Neural crest cell (in vitro differentiated cells): ENCODE data around the gene RYR3. TPM values are rescaled to one million over a fixed set of nuclear protein-coding genes. Genes with fewer than 3 reads are reported as not detected.

Source experiments
- DNase-seq: peaks from one replicate; pipeline ENCODE4 v3.0.0; 2021; ENCODE audit warnings: low read depth, mixed read lengths, low spot score
- H3K27ac Mint-ChIP-seq: one replicate; pipeline ENCODE4 v1.8.0; 2021; ENCODE audit warnings: mild to moderate bottlenecking, mixed read lengths; ENCODE audit not compliant: unreplicated experiment
- H3K27me3 Mint-ChIP-seq: 2 replicates; pipeline ENCODE4 v1.8.0; 2021; ENCODE audit warnings: low read depth, mild to moderate bottlenecking, mixed read lengths
- H3K36me3 Mint-ChIP-seq: 2 replicates; pipeline ENCODE4 v1.8.0; 2021; ENCODE audit warnings: low read depth, mild to moderate bottlenecking, mixed read lengths
- H3K4me1 Mint-ChIP-seq: 2 replicates; pipeline ENCODE4 v1.8.0; 2021; ENCODE audit warnings: mixed read lengths
- H3K4me3 Mint-ChIP-seq: one replicate; pipeline ENCODE4 v1.8.0; 2021; ENCODE audit warnings: mild to moderate bottlenecking, mixed read lengths
- H3K9me3 Mint-ChIP-seq: 2 replicates; pipeline ENCODE4 v1.8.0; 2021; ENCODE audit warnings: mixed read lengths
- total RNA-seq: library from RNA; stranded (reverse); gene quantifications from 2 replicates; pipeline ENCODE4 v1.2.1, GENCODE V29; 2021
- TF ChIP-seq, protein P1 (sequence below): fragments of 200-600 bp; sonication (generic); conservative IDR thresholded peaks from 2 replicates; pipeline ENCODE4 v1.5.0; 2021; ENCODE audit warnings: antibody characterized with exemption, mild to moderate bottlenecking

The RYR3 gene
- total RNA-seq, 1 donor from 2014 or later = 2.2 TPM

DNA sequence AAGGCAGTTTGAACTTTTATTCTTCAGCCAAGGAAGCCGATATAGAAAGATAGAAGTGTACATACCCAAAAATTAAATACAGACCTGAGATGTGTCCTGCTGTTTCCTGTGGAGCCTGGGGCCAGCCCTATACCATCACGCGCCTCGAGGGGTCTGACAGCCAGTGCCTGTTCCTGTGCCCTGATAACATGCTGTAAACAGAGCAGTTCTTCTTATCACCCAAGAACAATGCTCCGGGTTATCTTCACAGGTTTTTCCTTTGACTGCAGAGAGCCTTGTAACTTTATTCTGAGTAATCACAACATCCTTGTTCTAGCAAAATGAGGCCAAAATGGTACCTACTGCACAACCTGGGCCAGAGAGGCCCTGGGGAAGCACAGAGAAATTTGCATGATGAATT, 367.8 kb downstream of the RYR3 start:
- DNase-seq = no peak
- Mint-ChIP-seq H3K27ac (no peak overlapping the region), H3K27me3 (no peaks in the 10 kb centered on the region), H3K36me3 (no peaks in the 10 kb centered on the region), H3K4me1 (no peaks in the 10 kb centered on the region), H3K4me3 (no peak overlapping the region), H3K9me3 (no peaks in the 10 kb centered on the region)
- TF ChIP-seq, protein P1, sequence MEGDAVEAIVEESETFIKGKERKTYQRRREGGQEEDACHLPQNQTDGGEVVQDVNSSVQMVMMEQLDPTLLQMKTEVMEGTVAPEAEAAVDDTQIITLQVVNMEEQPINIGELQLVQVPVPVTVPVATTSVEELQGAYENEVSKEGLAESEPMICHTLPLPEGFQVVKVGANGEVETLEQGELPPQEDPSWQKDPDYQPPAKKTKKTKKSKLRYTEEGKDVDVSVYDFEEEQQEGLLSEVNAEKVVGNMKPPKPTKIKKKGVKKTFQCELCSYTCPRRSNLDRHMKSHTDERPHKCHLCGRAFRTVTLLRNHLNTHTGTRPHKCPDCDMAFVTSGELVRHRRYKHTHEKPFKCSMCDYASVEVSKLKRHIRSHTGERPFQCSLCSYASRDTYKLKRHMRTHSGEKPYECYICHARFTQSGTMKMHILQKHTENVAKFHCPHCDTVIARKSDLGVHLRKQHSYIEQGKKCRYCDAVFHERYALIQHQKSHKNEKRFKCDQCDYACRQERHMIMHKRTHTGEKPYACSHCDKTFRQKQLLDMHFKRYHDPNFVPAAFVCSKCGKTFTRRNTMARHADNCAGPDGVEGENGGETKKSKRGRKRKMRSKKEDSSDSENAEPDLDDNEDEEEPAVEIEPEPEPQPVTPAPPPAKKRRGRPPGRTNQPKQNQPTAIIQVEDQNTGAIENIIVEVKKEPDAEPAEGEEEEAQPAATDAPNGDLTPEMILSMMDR = no peak

DNA sequence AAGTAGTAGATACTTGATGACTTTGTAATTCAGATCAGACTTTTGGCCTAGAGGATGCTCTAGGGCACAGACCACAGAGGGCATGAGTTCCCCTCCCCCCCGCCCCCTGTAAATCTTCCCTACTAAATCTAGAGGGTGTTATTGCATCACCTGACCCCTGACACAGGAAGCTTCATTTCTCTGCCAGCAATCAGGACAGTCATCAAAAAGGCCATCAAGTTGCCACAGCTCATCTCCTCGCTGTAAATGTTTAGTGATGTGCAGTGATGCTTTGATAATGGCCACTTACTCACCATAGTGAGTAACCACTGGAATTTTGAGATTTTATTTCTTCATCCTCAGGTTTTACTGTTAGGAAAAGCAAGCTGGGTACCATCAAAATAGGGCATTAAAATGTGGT, 368.3 kb downstream of the RYR3 start:
- DNase-seq = no peak
- H3K9me3 Mint-ChIP-seq = no peaks in the 10 kb centered on the region
- no peaks in the 10 kb centered on the region for H3K27me3 Mint-ChIP-seq
- H3K27ac Mint-ChIP-seq = no peak overlapping the region
- no peak overlapping the region for H3K4me3 Mint-ChIP-seq
- H3K4me1 Mint-ChIP-seq = no peaks in the 10 kb centered on the region
- TF ChIP-seq, protein P1 = no peak
- H3K36me3 Mint-ChIP-seq = no peaks in the 10 kb centered on the region

DNA sequence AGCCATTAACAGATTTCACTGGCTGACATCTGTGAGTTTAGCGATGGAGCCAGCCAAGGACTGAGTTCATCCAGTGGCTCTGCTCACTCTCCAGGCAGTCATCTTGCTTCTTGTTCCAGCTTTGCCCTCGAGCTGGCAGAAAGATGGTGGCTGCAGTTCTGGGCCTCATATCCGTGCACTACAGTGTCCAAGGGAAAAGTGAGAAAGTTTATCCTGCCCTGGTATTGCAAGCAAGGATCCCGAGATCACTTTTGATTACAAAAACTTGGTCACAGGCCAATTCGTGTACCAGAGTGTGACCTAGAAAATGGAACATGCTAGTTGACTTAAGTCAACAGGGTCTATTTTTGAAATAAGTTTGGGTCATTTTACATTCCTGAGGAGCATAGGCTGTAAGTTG, 369.6 kb downstream of the RYR3 start:
- Mint-ChIP-seq H3K4me3 (no peak overlapping the region), H3K9me3 (peaks cover 3% of the 10 kb centered on the region), H3K4me1 (no peaks in the 10 kb centered on the region), H3K27me3 (no peaks in the 10 kb centered on the region), H3K36me3 (no peaks in the 10 kb centered on the region), H3K27ac (no peak overlapping the region)
- TF ChIP-seq, protein P1 = no peak
- no peak for DNase-seq

DNA sequence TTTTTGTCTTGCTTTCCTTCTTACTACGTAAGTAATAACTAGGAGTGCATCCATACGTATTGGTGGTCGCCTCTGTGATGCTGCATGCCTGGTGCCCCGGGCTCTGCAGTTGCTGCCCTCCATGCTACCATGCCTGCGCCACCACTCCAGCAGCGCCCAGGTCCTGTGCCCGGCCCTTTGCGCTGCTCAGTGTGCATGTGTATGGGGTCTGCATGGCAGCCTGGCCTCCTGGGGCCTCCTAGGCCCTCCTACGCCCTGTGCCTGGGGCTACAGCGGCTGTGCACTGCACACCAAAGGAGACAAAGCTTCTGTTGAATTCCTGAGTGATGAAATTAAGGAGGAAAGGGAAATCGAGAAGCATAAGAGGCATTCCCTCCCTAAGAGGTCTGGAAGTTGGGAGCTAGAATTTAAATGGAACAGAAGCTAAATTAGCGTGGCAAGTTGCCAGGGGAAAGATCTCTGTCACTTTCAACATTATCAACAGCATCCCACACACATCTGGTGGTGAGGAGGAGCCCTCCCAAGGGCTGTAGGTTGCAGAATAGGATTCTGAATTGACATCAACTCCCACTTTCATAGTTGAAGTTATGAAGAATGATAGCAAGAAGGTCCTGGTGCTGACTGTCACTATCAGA, 382.5 kb downstream of the RYR3 start:
- Mint-ChIP-seq H3K9me3 (no peaks in the 10 kb centered on the region), H3K36me3 (no peaks in the 10 kb centered on the region), H3K4me3 (no peak overlapping the region), H3K27me3 (no peaks in the 10 kb centered on the region), H3K27ac (no peak overlapping the region), H3K4me1 (peaks cover 3% of the 10 kb centered on the region)
- TF ChIP-seq, protein P1 = no peak
- DNase-seq = no peak

DNA sequence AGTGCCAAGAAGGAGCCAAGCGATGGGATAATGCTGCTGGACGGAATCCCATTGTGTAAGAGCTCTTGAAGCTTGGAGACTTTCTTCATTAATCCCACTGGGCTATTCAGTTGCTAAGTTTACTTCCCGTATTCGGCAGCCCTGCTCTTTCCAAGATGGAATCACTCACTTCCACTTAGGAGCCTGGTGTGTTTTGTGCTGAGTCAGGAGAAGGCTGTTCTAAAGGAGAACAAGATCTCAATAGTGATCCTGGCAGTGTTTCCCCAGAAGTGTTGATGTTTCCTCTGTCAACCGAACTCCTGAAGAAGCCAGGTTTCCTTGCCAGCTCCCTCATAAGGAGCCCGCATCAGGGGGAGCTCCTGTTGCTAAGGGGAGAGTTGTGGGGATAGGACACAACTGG, 387.4 kb downstream of the RYR3 start:
- Mint-ChIP-seq H3K36me3 (no peaks in the 10 kb centered on the region), H3K27ac (no peak overlapping the region), H3K4me3 (no peak overlapping the region), H3K27me3 (peaks cover 2% of the 10 kb centered on the region), H3K9me3 (no peaks in the 10 kb centered on the region), H3K4me1 (peaks cover 9% of the 10 kb centered on the region)
- no peak for DNase-seq
- TF ChIP-seq, protein P1 = no peak

DNA sequence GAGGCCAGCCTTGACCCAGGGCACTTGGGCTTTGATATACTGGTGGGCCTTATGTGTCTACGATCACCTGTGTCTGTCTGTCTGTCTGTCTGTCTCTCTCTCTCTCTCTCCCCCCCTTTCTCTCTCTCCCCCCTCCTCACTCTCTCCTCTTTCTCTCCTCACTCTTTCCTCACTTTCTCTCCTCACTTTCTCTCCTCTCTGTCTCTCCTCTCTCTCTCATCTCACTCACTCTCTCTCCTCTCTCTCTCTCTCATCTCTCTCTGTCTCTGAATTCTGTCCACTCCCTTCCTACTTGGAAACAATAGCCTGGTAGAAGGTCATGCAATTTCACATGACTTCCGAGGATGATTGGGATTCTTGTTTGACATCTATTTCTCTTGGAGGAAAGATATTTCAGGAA, 388.4 kb downstream of the RYR3 start:
- H3K4me1 Mint-ChIP-seq = peaks cover 6% of the 10 kb centered on the region
- H3K4me3 Mint-ChIP-seq = no peak overlapping the region
- TF ChIP-seq, protein P1 = no peak
- no peak for DNase-seq
- peaks cover 2% of the 10 kb centered on the region for H3K27me3 Mint-ChIP-seq
- H3K9me3 Mint-ChIP-seq = no peaks in the 10 kb centered on the region
- no peak overlapping the region for H3K27ac Mint-ChIP-seq
- H3K36me3 Mint-ChIP-seq = no peaks in the 10 kb centered on the region
